Memory B cell (primary cell): ENCODE results near the gene CAVIN2.

Experiments
- ATAC-seq: fragments of 150-1000 bp; cut with Tn5 transposase; 2 replicates; pipeline ENCODE4 v1.10.0; 2021; ENCODE audit warnings: low read depth, mild to moderate bottlenecking, moderate library complexity
- DNase-seq, 2 donors: peaks; one replicate each; pipeline ENCODE4 v3.0.0; 2022; ENCODE audit warnings: low spot score in 2 of 2
- H3K27ac Mint-ChIP-seq: one replicate; pipeline ENCODE4 v1.8.0; 2022; ENCODE audit warnings: mild to moderate bottlenecking, moderate library complexity, mixed read lengths
- H3K27me3 Mint-ChIP-seq: one replicate; pipeline ENCODE4 v1.8.0; 2022; ENCODE audit warnings: mixed read lengths
- H3K36me3 Mint-ChIP-seq: one replicate; pipeline ENCODE4 v1.8.0; 2022; ENCODE audit warnings: mild to moderate bottlenecking, mixed read lengths
- H3K4me1 Mint-ChIP-seq: one replicate; pipeline ENCODE4 v1.8.0; 2022; ENCODE audit warnings: mixed read lengths
- H3K4me3 Mint-ChIP-seq: one replicate; pipeline ENCODE4 v1.8.0; 2022; ENCODE audit warnings: mild to moderate bottlenecking, moderate library complexity, mixed read lengths
- H3K9me3 Mint-ChIP-seq: one replicate; pipeline ENCODE4 v1.8.0; 2022; ENCODE audit warnings: mixed read lengths

Gene CAVIN2

GRCh38 chr2:191839918-191840804, 6.7 kb downstream of the CAVIN2 start:
- Mint-ChIP-seq H3K4me1 (no peaks in the 10 kb centered on the region), H3K9me3 (no peaks in the 10 kb centered on the region), H3K36me3 (no peaks in the 10 kb centered on the region), H3K27me3 (peaks cover 11% of the 10 kb centered on the region), H3K4me3 (no peak overlapping the region), H3K27ac (no peak overlapping the region)
- no peak for ATAC-seq
- DNase-seq: no peak

GRCh38 chr2:191838526-191838925, 8.4 kb downstream of the CAVIN2 start:
- ATAC-seq: no peak
- Mint-ChIP-seq H3K4me1 (no peaks in the 10 kb centered on the region), H3K36me3 (no peaks in the 10 kb centered on the region), H3K27me3 (peaks cover 8% of the 10 kb centered on the region), H3K27ac (no peak overlapping the region), H3K9me3 (no peaks in the 10 kb centered on the region), H3K4me3 (no peak overlapping the region)
- no peak for DNase-seq

GRCh38 chr2:191836853-191837769, 9.8 kb downstream of the CAVIN2 start:
- ATAC-seq: no peak
- no peak for DNase-seq
- Mint-ChIP-seq H3K4me3 (no peak overlapping the region), H3K4me1 (no peaks in the 10 kb centered on the region), H3K27me3 (peaks cover 7% of the 10 kb centered on the region), H3K9me3 (no peaks in the 10 kb centered on the region), H3K27ac (no peak overlapping the region), H3K36me3 (no peaks in the 10 kb centered on the region)

GRCh38 chr2:191836471-191836852, 10.4 kb downstream of the CAVIN2 start:
- H3K27ac Mint-ChIP-seq: no peak overlapping the region
- H3K9me3 Mint-ChIP-seq: no peaks in the 10 kb centered on the region
- H3K27me3 Mint-ChIP-seq: peaks cover 6% of the 10 kb centered on the region
- DNase-seq (no peak), ATAC-seq (no peak)
- H3K4me3 Mint-ChIP-seq: no peak overlapping the region
- H3K36me3 Mint-ChIP-seq: no peaks in the 10 kb centered on the region
- no peaks in the 10 kb centered on the region for H3K4me1 Mint-ChIP-seq

- no peaks in the 10 kb centered on the region for H3K36me3 Mint-ChIP-seq
- no peak for ATAC-seq
- no peak overlapping the region for H3K4me3 Mint-ChIP-seq
- no peak for DNase-seq
- H3K9me3 Mint-ChIP-seq: no peaks in the 10 kb centered on the region
- peaks cover 8% of the 10 kb centered on the region for H3K27me3 Mint-ChIP-seq
- no peaks in the 10 kb centered on the region for H3K4me1 Mint-ChIP-seq
- no peak overlapping the region for H3K27ac Mint-ChIP-seq
Measured at GRCh38 chr2:191835539-191836350, 11.1 kb downstream of the CAVIN2 start.

GRCh38 chr2:191835100-191835499, 11.8 kb downstream of the CAVIN2 start:
- Mint-ChIP-seq H3K9me3 (no peaks in the 10 kb centered on the region), H3K27me3 (peaks cover 8% of the 10 kb centered on the region), H3K36me3 (no peaks in the 10 kb centered on the region)

GRCh38 chr2:191833356-191833755, 13.5 kb downstream of the CAVIN2 start:
- Mint-ChIP-seq H3K27me3 (peaks cover 8% of the 10 kb centered on the region), H3K36me3 (no peaks in the 10 kb centered on the region), H3K27ac (no peak overlapping the region), H3K4me1 (no peaks in the 10 kb centered on the region), H3K4me3 (no peak overlapping the region), H3K9me3 (no peaks in the 10 kb centered on the region)
- no peak for ATAC-seq
- DNase-seq: no peak

More at GRCh38 chr2:191835100-191835499, 11.8 kb downstream of the CAVIN2 start:
- H3K4me3 Mint-ChIP-seq: no peak overlapping the region
- H3K27ac Mint-ChIP-seq: no peak overlapping the region
- no peaks in the 10 kb centered on the region for H3K4me1 Mint-ChIP-seq
- DNase-seq (no peak), ATAC-seq (no peak)

GRCh38 chr2:191832668-191833067, 14.2 kb downstream of the CAVIN2 start:
- H3K36me3 Mint-ChIP-seq: no peaks in the 10 kb centered on the region
- H3K27ac Mint-ChIP-seq: no peak overlapping the region
- no peaks in the 10 kb centered on the region for H3K9me3 Mint-ChIP-seq
- peaks cover 8% of the 10 kb centered on the region for H3K27me3 Mint-ChIP-seq
- no peak for ATAC-seq
- no peak overlapping the region for H3K4me3 Mint-ChIP-seq
- H3K4me1 Mint-ChIP-seq: no peaks in the 10 kb centered on the region
- DNase-seq: no peak

GRCh38 chr2:191831410-191831994, 15.4 kb downstream of the CAVIN2 start:
- H3K27ac Mint-ChIP-seq: no peak overlapping the region
- no peaks in the 10 kb centered on the region for H3K36me3 Mint-ChIP-seq
- H3K4me3 Mint-ChIP-seq: no peak overlapping the region
- DNase-seq (no peak), ATAC-seq (no peak)
- no peaks in the 10 kb centered on the region for H3K4me1 Mint-ChIP-seq
- peaks cover 8% of the 10 kb centered on the region for H3K27me3 Mint-ChIP-seq
- no peaks in the 10 kb centered on the region for H3K9me3 Mint-ChIP-seq

GRCh38 chr2:191824398-191824797, 22.5 kb downstream of the CAVIN2 start:
- ATAC-seq: no peak
- Mint-ChIP-seq H3K4me1 (no peaks in the 10 kb centered on the region), H3K27ac (no peak overlapping the region), H3K36me3 (no peaks in the 10 kb centered on the region), H3K9me3 (no peaks in the 10 kb centered on the region), H3K27me3 (peaks cover 8% of the 10 kb centered on the region), H3K4me3 (no peak overlapping the region)
- DNase-seq: no peak

GRCh38 chr2:191821078-191821477, 25.8 kb downstream of the CAVIN2 start:
- H3K27me3 Mint-ChIP-seq: peaks cover 6% of the 10 kb centered on the region
- no peak for ATAC-seq
- no peak for DNase-seq
- H3K9me3 Mint-ChIP-seq: no peaks in the 10 kb centered on the region
- H3K4me1 Mint-ChIP-seq: peaks cover 2% of the 10 kb centered on the region
- H3K4me3 Mint-ChIP-seq: no peak overlapping the region
- H3K27ac Mint-ChIP-seq: no peak overlapping the region
- H3K36me3 Mint-ChIP-seq: no peaks in the 10 kb centered on the region

- H3K27me3 Mint-ChIP-seq: peaks cover 3% of the 10 kb centered on the region
- ATAC-seq: no peak
- H3K4me3 Mint-ChIP-seq: no peak overlapping the region
- H3K4me1 Mint-ChIP-seq: peaks cover 2% of the 10 kb centered on the region
- H3K27ac Mint-ChIP-seq: no peak overlapping the region
- DNase-seq: no peak
- no peaks in the 10 kb centered on the region for H3K9me3 Mint-ChIP-seq
- H3K36me3 Mint-ChIP-seq: no peaks in the 10 kb centered on the region
Measured at GRCh38 chr2:191818725-191819350, 28.1 kb downstream of the CAVIN2 start.

- H3K4me3 Mint-ChIP-seq: no peak overlapping the region
- ATAC-seq (no peak), DNase-seq (no peak)
- peaks cover 2% of the 10 kb centered on the region for H3K4me1 Mint-ChIP-seq
- H3K27ac Mint-ChIP-seq: no peak overlapping the region
- peaks cover 5% of the 10 kb centered on the region for H3K27me3 Mint-ChIP-seq
- no peaks in the 10 kb centered on the region for H3K9me3 Mint-ChIP-seq
- H3K36me3 Mint-ChIP-seq: no peaks in the 10 kb centered on the region
Measured at GRCh38 chr2:191818133-191818532, 28.8 kb downstream of the CAVIN2 start.
